ENCODE measurements around the gene OLFM2. TPM values are rescaled to one million over a fixed set of nuclear protein-coding genes. Genes with fewer than 3 reads are reported as not detected.

Gene OLFM2
- polyA plus RNA-seq (2012; ENCODE audit: insufficient read depth, insufficient read length): 17.1 TPM

DNA sequence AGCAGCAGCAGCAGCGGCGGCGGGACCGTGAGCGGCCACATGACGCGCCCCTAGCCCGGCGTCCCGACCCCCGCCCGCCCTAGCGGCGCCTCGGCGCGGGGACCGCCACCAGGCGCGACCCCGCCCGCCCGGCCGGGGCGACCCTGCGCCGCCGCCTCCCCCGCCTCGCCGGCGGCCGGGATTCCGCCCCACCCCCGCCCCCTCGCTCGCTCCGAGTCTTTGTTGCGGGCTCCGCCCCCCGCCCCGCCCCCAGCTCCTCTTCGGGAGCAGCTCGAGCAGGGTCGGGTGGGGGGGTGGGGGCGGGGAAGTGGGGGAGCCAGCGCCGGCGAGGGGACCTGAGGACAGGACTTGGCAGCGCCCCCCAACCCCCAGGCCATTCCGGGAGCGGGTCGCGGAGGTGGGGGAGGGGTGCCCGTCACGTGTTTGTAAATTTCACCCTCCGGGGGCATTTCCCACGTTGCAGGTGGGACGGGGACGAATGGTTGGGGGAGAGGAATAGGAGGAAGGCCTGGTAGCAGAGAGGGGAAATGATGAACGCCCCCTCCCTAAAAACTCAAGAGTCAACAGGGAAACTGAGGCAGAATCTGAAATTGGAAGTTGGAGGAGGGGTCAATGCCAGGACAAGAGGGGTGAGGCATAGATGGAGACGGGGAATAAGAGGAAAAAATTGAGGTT lies at the start of gene OLFM2:
Gene OLFM2 (minus strand): TSS at position 190 of the 675 bp plus-strand sequence. CDS start 149 bp downstream, at position 41.
- peak within 1 kb of the TSS; percentile 40 for H3K4me3 ChIP-seq (ENCODE audit: low read length)
- peak; percentile 16 for DNase-seq (ENCODE audit: low read depth, low spot score)

GRCh38 chr19:9981406-9982260 lies 45.3 kb upstream of the OLFM2 start:
- DNase-seq (ENCODE audit: low read depth, low spot score): no peak
- no peak overlapping the region for H3K4me3 ChIP-seq (ENCODE audit: low read length)

GRCh38 chr19:9972103-9972502 lies 35.8 kb upstream of the OLFM2 start:
- no peak overlapping the region for H3K4me3 ChIP-seq (ENCODE audit: low read length)
- DNase-seq (ENCODE audit: low read depth, low spot score): no peak

GRCh38 chr19:9971166-9971897 lies 35.0 kb upstream of the OLFM2 start:
- DNase-seq (ENCODE audit: low read depth, low spot score): peak; percentile 6
- no peak overlapping the region for H3K4me3 ChIP-seq (ENCODE audit: low read length)

DNA sequence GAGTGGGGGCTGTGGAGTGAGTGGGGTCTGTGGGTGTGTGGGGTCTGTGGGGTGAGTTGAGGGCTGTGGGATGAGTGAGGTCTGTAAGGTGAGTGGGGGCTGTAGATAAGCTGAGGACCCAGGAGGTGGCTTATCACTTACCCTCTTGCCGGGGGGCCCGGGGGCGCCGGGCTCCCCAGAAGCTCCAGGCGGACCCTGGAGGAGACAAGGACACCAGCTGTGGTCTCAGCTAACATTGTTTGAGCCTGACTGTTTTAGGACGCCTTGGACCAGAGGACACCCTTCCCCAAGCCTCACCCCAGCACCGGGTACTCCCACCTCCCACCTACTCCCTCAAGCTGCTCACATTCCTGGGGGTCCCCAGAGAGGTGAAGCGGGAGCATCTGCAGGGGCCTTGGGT lies 34.2 kb upstream of the OLFM2 start:
- no peak for DNase-seq (ENCODE audit: low read depth, low spot score)

DNA sequence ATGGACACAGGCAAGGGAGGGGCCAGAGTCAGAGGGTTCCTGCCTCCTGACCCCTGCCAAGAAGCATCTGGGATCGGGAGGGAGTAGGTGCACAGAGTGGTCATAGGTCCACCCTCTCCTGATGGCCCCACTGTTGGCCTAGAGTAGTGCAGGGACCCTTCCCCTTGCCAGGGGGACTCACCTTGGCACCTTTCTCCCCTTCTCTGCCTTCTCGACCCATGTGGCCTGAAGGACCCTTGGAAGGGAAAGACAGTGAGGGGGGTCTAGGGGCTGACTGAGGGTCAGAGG lies 33.3 kb upstream of the OLFM2 start:
- no peak for DNase-seq (ENCODE audit: low read depth, low spot score)
- H3K4me3 ChIP-seq (ENCODE audit: low read length): no peak overlapping the region

More for the DNA sequence above, 34.2 kb upstream of the OLFM2 start:
- no peak overlapping the region for H3K4me3 ChIP-seq (ENCODE audit: low read length)

DNA sequence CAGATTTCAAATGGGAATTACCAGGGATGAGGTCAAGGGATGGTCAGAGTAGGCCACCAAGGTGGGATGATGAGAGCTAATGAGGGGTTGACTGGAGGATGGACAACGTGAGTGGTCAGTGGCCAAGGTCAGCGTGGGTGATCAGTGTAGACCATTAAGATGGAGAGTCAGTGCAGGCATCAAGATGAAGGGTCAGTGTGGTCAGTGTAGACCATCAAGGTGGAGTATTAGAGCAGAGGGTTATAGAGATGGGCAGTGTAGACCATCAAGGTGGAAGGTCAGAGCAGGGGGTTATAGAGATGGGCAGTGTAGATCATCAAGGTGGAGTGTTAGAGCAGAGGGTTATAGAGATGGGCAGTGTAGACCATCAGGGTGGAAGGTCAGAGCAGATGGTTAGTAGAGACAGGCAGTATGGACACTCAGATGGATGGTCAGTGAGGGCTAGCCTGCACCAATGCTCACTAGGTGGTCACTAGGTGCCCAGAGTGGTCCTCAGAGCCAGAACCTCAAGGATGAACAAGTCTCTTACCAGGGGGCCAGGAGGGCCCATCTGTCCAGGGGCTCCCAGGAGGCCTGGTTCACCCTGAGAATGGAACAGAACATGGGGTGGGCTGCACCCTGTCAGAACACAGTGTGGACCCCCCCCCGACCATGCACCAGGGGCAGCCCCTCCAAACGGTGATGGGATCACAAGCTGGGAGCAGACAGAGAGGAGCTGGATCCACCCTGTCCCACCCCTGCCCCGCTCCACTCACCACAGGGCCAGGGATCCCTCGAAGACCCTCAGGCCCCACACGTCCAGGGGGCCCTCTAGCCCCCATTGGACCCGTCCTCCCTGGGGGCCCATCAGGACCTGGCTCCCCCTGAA lies 32.7 kb upstream of the OLFM2 start:
- DNase-seq (ENCODE audit: low read depth, low spot score): no peak
- no peak overlapping the region for H3K4me3 ChIP-seq (ENCODE audit: low read length)

GRCh38 chr19:9967326-9967725 lies 31.0 kb upstream of the OLFM2 start:
- no peak for DNase-seq (ENCODE audit: low read depth, low spot score)
- no peak overlapping the region for H3K4me3 ChIP-seq (ENCODE audit: low read length)

- DNase-seq (ENCODE audit: low read depth, low spot score): no peak
- H3K4me3 ChIP-seq (ENCODE audit: low read length): no peak overlapping the region
Measured at GRCh38 chr19:9966448-9966847, 30.1 kb upstream of the OLFM2 start.

DNA sequence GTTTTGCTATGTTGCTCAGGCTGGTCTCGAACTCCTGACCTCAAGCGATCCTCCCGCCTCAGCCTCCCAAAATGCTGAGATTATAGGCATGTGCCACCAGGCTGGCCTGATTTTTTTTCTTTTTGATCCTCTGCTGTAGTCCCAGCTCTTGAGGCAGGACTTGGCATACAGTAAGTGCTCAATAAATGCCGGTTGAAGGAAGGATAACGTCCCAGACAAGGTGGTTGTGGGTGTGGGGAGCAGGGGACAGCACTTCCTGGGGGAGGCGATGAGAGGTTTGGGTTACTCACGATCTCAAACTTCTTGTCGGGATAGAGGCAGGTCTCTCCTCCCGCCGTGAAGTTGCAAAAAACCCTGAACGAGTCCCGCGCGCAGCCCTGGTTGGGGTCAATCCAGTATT lies 29.7 kb upstream of the OLFM2 start:
- no peak for DNase-seq (ENCODE audit: low read depth, low spot score)
- no peak overlapping the region for H3K4me3 ChIP-seq (ENCODE audit: low read length)

DNA sequence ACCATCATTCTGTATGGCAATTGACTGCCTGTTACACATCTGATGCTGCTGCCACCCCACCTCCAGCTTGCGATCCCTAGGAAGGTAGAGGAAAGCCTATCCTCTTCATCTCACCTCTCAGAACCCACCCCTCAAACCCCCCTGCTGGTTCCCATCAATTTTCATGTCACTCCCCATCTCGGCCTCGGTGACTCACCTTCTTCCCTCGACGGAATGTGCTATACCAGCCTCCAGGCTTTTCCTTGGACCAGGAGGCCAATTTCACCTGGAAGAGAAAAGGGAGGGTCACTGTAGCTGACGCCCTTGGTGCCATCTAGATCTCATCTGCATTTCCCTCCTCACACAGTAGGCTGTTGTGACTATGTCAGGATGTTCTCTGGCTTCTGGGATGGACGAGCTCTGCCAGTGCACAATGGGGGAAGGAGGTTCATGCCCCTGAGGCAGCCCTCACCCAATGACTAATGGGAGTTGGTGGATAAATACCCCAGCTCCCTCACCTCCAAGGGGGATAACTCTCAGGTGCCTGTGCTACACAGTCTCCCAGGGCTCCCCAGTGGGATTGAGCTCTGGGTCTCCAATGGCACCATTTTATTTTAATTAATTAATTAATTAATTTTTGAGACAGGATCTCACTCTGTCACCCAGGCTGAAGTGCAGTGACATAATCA lies 26.4 kb upstream of the OLFM2 start:
- H3K4me3 ChIP-seq (ENCODE audit: low read length): no peak overlapping the region
- DNase-seq (ENCODE audit: low read depth, low spot score): no peak

DNA sequence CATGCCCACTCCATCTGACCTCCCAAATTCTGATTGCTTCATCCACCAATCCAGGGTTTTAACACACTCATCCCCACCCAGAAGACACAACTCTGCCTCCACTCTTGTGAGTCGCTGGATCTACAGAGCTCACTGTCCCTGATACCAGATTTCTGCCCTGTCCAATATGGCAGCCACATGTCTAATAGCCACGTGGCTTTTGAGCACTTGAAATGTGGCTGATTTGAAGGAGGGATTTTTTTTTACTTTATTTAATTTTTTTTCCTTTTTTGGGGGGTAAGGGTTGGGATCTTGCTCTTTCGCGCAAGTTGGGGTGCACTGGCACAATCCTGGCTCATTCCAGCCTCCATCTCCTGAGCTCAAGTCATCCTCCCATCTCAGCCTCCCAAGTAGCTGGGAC lies 24.8 kb upstream of the OLFM2 start:
- H3K4me3 ChIP-seq (ENCODE audit: low read length): no peak overlapping the region
- DNase-seq (ENCODE audit: low read depth, low spot score): no peak

DNA sequence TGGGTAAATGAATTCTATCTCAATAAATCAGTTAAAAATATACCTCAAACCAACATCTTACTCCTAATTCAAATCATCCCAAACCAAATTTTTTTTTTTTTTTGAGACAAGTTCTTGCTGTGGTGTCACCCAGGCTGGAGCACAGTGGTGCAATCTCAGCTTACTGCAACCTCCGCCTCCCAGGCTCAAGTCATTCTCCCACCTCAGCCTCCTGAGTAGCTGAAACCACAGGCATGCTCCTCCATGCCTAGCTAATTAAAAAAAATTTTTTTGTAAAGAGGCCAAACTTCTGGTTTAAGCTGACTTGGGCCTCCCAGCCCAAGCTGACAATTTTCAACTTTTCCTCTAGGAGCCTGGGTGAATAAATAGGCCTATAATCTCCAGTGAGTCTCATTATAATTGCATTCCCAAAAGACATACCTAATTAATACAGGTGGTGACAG lies 22.1 kb upstream of the OLFM2 start:
- DNase-seq (ENCODE audit: low read depth, low spot score): no peak

GRCh38 chr19:9956956-9957355 lies 20.6 kb upstream of the OLFM2 start:
- H3K4me3 ChIP-seq (ENCODE audit: low read length): no peak overlapping the region
- DNase-seq (ENCODE audit: low read depth, low spot score): no peak

More for the DNA sequence above, 22.1 kb upstream of the OLFM2 start:
- no peak overlapping the region for H3K4me3 ChIP-seq (ENCODE audit: low read length)

GRCh38 chr19:9953802-9954542 lies 17.7 kb upstream of the OLFM2 start:
- no peak for DNase-seq (ENCODE audit: low read depth, low spot score)
- H3K4me3 ChIP-seq (ENCODE audit: low read length): no peak overlapping the region

- H3K4me3 ChIP-seq (ENCODE audit: low read length): no peak overlapping the region
- no peak for DNase-seq (ENCODE audit: low read depth, low spot score)
Measured at GRCh38 chr19:9952276-9952675, 16.0 kb upstream of the OLFM2 start.

GRCh38 chr19:9947441-9947840 lies 11.1 kb upstream of the OLFM2 start:
- H3K4me3 ChIP-seq (ENCODE audit: low read length): no peak overlapping the region
- DNase-seq (ENCODE audit: low read depth, low spot score): no peak
